Erythroblast (primary cell): ENCODE measurements around the gene TRPM4.

Experiments
- GATA1 ChIP-seq: IDR thresholded peaks from 2 replicates; pipeline ENCODE4 v1.6.1; 2011; ENCODE audit warnings: low read depth, mild to moderate bottlenecking, control low read depth, low read length, moderate library complexity
- POLR2A ChIP-seq: IDR thresholded peaks from 2 replicates; pipeline ENCODE4 v1.6.1; 2011; ENCODE audit warnings: mild to moderate bottlenecking, low read length

- no peak for TF ChIP-seq POLR2A
- TF ChIP-seq GATA1, result no peak
These were observed 10.3 kb downstream of the TRPM4 start for GRCh38 chr19:49167857-49168409.
